ENCODE data around the gene CALCOCO1. TPM values are rescaled to one million over a fixed set of nuclear protein-coding genes. Genes with fewer than 3 reads are reported as not detected.

The CALCOCO1 gene
- total RNA-seq, 4 donors from 2014 or later, result 118 to 186 (median 168) TPM

DNA sequence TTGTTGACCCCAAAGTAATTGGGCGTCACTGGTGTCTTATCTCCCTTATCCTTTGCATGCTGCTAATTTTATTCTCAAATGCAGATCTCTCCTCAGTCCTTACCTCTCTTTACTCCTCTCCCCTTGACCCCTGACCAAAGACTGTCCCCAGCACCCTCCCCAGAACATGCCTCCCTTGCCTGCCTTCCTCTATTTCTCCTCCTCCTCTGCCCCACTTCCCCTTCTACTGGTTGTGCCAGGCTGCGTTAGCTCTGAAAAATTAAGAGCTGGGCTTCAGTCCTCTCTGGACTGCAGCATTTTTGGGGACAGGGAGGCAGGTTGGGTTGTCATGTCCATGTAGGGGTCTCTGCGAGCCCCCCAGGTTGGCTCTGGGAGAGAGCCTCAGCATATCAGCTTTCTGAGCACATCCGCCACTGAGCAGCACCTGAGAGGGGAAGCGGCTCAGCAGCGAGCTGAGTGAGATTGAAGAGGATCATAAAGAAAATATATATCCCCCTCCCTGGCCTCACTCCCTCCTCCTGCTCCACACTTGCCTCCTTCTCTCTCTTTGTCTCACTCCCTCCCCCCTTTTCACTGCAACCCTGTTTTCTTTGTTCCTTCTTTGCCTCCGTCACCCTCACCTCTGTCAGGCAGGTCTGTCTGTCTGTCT is 31.0 kb upstream of the CALCOCO1 start:
- intact Hi-C loops (cut with DNase I; ENCODE audit: low total_unique reads), result no loop called here
- WGBS, 2 donors (ENCODE audit: low coverage in 1 of 2), result 40 to 41% methylated on average over 1 to 7 of the region's 7 CpGs
- no peaks in the 10 kb centered on the region for H3K36me3 ChIP-seq

GRCh38 chr12:53757101-53757770 is 30.0 kb upstream of the CALCOCO1 start:
- Histone ChIP-seq H3K27me3 (peaks cover 95% of the 10 kb centered on the region), H3K27ac (no peak overlapping the region), H3K4me3 (no peak overlapping the region), H3K4me1 (peaks cover 0 to 9% (median 9%) of the 10 kb centered on the region in 4 donors), H3K9me3 (no peaks in the 10 kb centered on the region), H3K36me3 (no peaks in the 10 kb centered on the region)
- no peak for TF ChIP-seq POLR2AphosphoS5 (IDR thresholded peaks at IDR 0.05)
- TF ChIP-seq, protein P1, sequence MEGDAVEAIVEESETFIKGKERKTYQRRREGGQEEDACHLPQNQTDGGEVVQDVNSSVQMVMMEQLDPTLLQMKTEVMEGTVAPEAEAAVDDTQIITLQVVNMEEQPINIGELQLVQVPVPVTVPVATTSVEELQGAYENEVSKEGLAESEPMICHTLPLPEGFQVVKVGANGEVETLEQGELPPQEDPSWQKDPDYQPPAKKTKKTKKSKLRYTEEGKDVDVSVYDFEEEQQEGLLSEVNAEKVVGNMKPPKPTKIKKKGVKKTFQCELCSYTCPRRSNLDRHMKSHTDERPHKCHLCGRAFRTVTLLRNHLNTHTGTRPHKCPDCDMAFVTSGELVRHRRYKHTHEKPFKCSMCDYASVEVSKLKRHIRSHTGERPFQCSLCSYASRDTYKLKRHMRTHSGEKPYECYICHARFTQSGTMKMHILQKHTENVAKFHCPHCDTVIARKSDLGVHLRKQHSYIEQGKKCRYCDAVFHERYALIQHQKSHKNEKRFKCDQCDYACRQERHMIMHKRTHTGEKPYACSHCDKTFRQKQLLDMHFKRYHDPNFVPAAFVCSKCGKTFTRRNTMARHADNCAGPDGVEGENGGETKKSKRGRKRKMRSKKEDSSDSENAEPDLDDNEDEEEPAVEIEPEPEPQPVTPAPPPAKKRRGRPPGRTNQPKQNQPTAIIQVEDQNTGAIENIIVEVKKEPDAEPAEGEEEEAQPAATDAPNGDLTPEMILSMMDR (IDR thresholded peaks at IDR 0.05), result peak; percentile 77 to 94 (median 86)
- WGBS, 2 donors (ENCODE audit: low coverage in 1 of 2), result 9% methylated on average over 17 of the region's 17 CpGs; no CpG with 5 or more reads in 1 of the 2 donors
- intact Hi-C loops (cut with DNase I; ENCODE audit: low total_unique reads), result no loop called here
- in situ Hi-C loops (cut with MboI; ENCODE audit: low pct_ligation_motif_present in 1 of 4, low pct_unique_long_range_greater_than_20kb in 1 of 4, low sequenced_read_pairs in 3 of 4), result loop anchor here in 1 of 4 donors (25.0 kb wide), 1 partner anchor 430 kb away; the partner anchor contains the start of gene SMUG1
- DNase-seq, result peak; percentile 82

More for the DNA sequence above, 31.0 kb upstream of the CALCOCO1 start:
- Histone ChIP-seq H3K27ac (no peak overlapping the region), H3K9me3 (no peaks in the 10 kb centered on the region), H3K27me3 (peaks cover 96% of the 10 kb centered on the region), H3K4me1 (peaks cover 0 to 9% (median 8%) of the 10 kb centered on the region in 4 donors), H3K4me3 (no peak overlapping the region)
- no peak for DNase-seq
- in situ Hi-C loops (cut with MboI; ENCODE audit: low pct_ligation_motif_present in 1 of 4, low pct_unique_long_range_greater_than_20kb in 1 of 4, low sequenced_read_pairs in 3 of 4), result loop anchor here in 1 of 4 donors (25.0 kb wide), 1 partner anchor 429 kb away; the partner anchor contains the start of gene SMUG1
- no peak for TF ChIP-seq EP300 (IDR thresholded peaks at IDR 0.05; ENCODE audit: low read depth)
- TF ChIP-seq, protein P1 (IDR thresholded peaks at IDR 0.05), result no peak
- no peak for TF ChIP-seq POLR2A (IDR thresholded peaks at IDR 0.05)
- TF ChIP-seq POLR2AphosphoS5 (IDR thresholded peaks at IDR 0.05), result no peak

DNA sequence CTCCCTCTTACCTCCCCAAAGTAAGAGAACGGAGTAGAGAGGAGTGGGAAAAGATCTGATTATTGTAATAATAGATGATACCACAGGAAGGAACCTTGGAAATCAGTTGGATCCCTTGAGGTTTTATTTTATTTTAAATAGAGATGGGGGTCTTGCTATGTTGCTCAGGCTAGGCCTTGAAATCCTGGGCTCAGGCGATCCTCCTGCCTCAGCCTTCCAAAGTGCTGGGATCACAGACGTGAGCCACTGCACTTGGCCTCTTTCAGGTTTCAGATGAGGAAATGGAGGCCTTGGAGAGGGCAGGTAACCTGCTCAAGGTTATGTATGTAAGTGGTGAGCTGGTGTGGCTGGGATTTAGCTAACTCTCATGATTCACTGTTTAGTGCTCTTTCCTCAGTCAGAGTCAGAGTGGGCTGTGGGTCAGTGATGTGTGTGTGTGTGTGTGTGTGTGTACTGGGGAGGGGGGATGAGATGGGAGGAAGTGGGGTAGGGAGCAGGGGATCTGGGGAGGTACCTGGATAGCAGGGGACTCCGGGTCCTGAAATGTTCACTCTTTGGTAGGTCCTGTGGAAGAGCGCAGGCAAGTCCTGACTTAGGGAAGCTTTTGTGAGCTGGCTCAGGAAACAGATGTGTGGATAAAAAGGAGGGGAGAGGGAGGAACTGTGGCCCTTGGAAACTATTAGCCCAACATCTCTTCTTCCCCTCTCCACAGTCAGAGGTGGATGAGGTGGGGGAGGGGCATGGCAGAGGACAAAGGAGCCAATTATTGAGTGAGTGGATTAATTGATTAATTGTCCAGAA is 29.2 kb upstream of the CALCOCO1 start:
- intact Hi-C loops (cut with DNase I; ENCODE audit: low total_unique reads), result no loop called here
- peaks cover 5 to 16% (median 14%) of the 10 kb centered on the region in 4 donors for H3K4me1 ChIP-seq
- H3K27ac ChIP-seq, result no peak overlapping the region
- no peaks in the 10 kb centered on the region for H3K9me3 ChIP-seq
- 87 to 92% methylated on average over 1 to 5 of the region's 5 CpGs for WGBS, 2 donors (ENCODE audit: low coverage in 1 of 2)
- DNase-seq, result no peak
- in situ Hi-C loops (cut with MboI; ENCODE audit: low pct_ligation_motif_present in 1 of 4, low pct_unique_long_range_greater_than_20kb in 1 of 4, low sequenced_read_pairs in 3 of 4), result loop anchor here in 1 of 4 donors (25.0 kb wide), 1 partner anchor 431 kb away; the partner anchor contains the start of gene SMUG1
- TF ChIP-seq, protein P1 (IDR thresholded peaks at IDR 0.05), result no peak
- TF ChIP-seq POLR2AphosphoS5 (IDR thresholded peaks at IDR 0.05) (no peak), POLR2A (IDR thresholded peaks at IDR 0.05) (no peak), EP300 (IDR thresholded peaks at IDR 0.05; ENCODE audit: low read depth) (no peak)
- peaks cover 95% of the 10 kb centered on the region for H3K27me3 ChIP-seq
- H3K36me3 ChIP-seq, result no peaks in the 10 kb centered on the region
- no peak overlapping the region for H3K4me3 ChIP-seq

- no peak for DNase-seq
- Histone ChIP-seq H3K9me3 (no peaks in the 10 kb centered on the region), H3K27ac (no peak overlapping the region), H3K4me3 (no peak overlapping the region), H3K36me3 (no peaks in the 10 kb centered on the region), H3K27me3 (peaks cover 95% of the 10 kb centered on the region), H3K4me1 (peaks cover 11 to 22% (median 16%) of the 10 kb centered on the region in 4 donors)
- in situ Hi-C loops (cut with MboI; ENCODE audit: low pct_ligation_motif_present in 1 of 4, low pct_unique_long_range_greater_than_20kb in 1 of 4, low sequenced_read_pairs in 3 of 4), result loop anchor here in 1 of 4 donors (25.0 kb wide), 1 partner anchor 431 kb away; the partner anchor contains the start of gene SMUG1
- 38 to 49% methylated on average over 1 to 3 of the region's 3 CpGs for WGBS, 2 donors (ENCODE audit: low coverage in 1 of 2)
- no peak for TF ChIP-seq POLR2A (IDR thresholded peaks at IDR 0.05)
- no peak for TF ChIP-seq EP300 (IDR thresholded peaks at IDR 0.05; ENCODE audit: low read depth)
- TF ChIP-seq, protein P1 (IDR thresholded peaks at IDR 0.05), result no peak
- TF ChIP-seq POLR2AphosphoS5 (IDR thresholded peaks at IDR 0.05), result no peak
- intact Hi-C loops (cut with DNase I; ENCODE audit: low total_unique reads), result no loop called here
Observed at GRCh38 chr12:53755893-53756292, 28.6 kb upstream of the CALCOCO1 start.

All from transverse colon (tissue), 4 donors.